Mesothelial cell of epicardium (in vitro differentiated cells): Measurements from ENCODE around the gene RBM45. TPM values are rescaled to one million over a fixed set of nuclear protein-coding genes. Genes with fewer than 3 reads are reported as not detected.

Experiments used
- DNase-seq, 2 experiments: peaks; one replicate each; pipeline ENCODE4 v3.0.0; 2021; ENCODE audit warnings: low spot score in 2 of 2; ENCODE audit not compliant: unreplicated experiment in 2 of 2
- H3K27ac Mint-ChIP-seq: 2 replicates; pipeline ENCODE4 v1.8.0; 2021; ENCODE audit warnings: mixed read lengths
- H3K27me3 Mint-ChIP-seq: 2 replicates; pipeline ENCODE4 v1.8.0; 2021; ENCODE audit warnings: low read depth, mixed read lengths
- H3K36me3 Mint-ChIP-seq: 2 replicates; pipeline ENCODE4 v1.8.0; 2021; ENCODE audit warnings: mixed read lengths
- H3K4me1 Mint-ChIP-seq: 2 replicates; pipeline ENCODE4 v1.8.0; 2021; ENCODE audit warnings: mixed read lengths
- H3K4me3 Mint-ChIP-seq: 2 replicates; pipeline ENCODE4 v1.8.0; 2021; ENCODE audit warnings: mild to moderate bottlenecking, moderate library complexity, mixed read lengths
- H3K9me3 Mint-ChIP-seq: 2 replicates; pipeline ENCODE4 v1.8.0; 2021; ENCODE audit warnings: mixed read lengths
- CTCF ChIP-seq: fragments of 200-600 bp; sonication (generic); IDR thresholded peaks from one replicate; pipeline ENCODE4 v1.5.0; 2021; ENCODE audit warnings: antibody characterized with exemption; ENCODE audit not compliant: unreplicated experiment
- total RNA-seq: library from RNA; stranded (reverse); gene quantifications from 3 replicates; pipeline ENCODE4 v1.2.1, GENCODE V29; 2021

RBM45 gene
- total RNA-seq, 1 donor from 2014 or later: 12.8 TPM

GRCh38 chr2:178101321-178102079 is 10.7 kb upstream of the RBM45 start:
- H3K27ac Mint-ChIP-seq: no peak overlapping the region
- DNase-seq: no peak
- H3K9me3 Mint-ChIP-seq: peaks cover 1% of the 10 kb centered on the region
- H3K36me3 Mint-ChIP-seq: no peaks in the 10 kb centered on the region
- no peak overlapping the region for H3K4me3 Mint-ChIP-seq
- no peaks in the 10 kb centered on the region for H3K4me1 Mint-ChIP-seq
- no peak for TF ChIP-seq CTCF
- H3K27me3 Mint-ChIP-seq: no peaks in the 10 kb centered on the region

- no peak for TF ChIP-seq CTCF
- DNase-seq: no peak
- Mint-ChIP-seq H3K9me3 (no peaks in the 10 kb centered on the region), H3K36me3 (no peaks in the 10 kb centered on the region), H3K27me3 (peaks cover 2% of the 10 kb centered on the region), H3K4me1 (peaks cover 2% of the 10 kb centered on the region), H3K27ac (no peak overlapping the region), H3K4me3 (no peak overlapping the region)
These were observed 6.7 kb upstream of the RBM45 start for GRCh38 chr2:178105566-178105965.

GRCh38 chr2:178106053-178106452 is 6.2 kb upstream of the RBM45 start:
- TF ChIP-seq CTCF: no peak
- Mint-ChIP-seq H3K27ac (no peak overlapping the region), H3K27me3 (peaks cover 2% of the 10 kb centered on the region), H3K9me3 (no peaks in the 10 kb centered on the region), H3K36me3 (no peaks in the 10 kb centered on the region), H3K4me1 (peaks cover 2% of the 10 kb centered on the region), H3K4me3 (no peak overlapping the region)
- DNase-seq: no peak

- peaks cover 5% of the 10 kb centered on the region for H3K4me1 Mint-ChIP-seq
- peaks cover 2% of the 10 kb centered on the region for H3K27me3 Mint-ChIP-seq
- H3K36me3 Mint-ChIP-seq: no peaks in the 10 kb centered on the region
- no peak for TF ChIP-seq CTCF
- H3K9me3 Mint-ChIP-seq: no peaks in the 10 kb centered on the region
- no peak for DNase-seq
- no peak overlapping the region for H3K27ac Mint-ChIP-seq
- no peak overlapping the region for H3K4me3 Mint-ChIP-seq
These were observed 4.1 kb upstream of the RBM45 start for GRCh38 chr2:178108176-178108575.

GRCh38 chr2:178109813-178110212 is 2.4 kb upstream of the RBM45 start:
- Mint-ChIP-seq H3K4me3 (no peak overlapping the region), H3K27ac (no peak overlapping the region), H3K4me1 (peaks cover 9% of the 10 kb centered on the region), H3K9me3 (no peaks in the 10 kb centered on the region), H3K36me3 (no peaks in the 10 kb centered on the region), H3K27me3 (peaks cover 2% of the 10 kb centered on the region)
- TF ChIP-seq CTCF: peak; percentile 50
- DNase-seq: no peak

GRCh38 chr2:178110681-178111080 is 1.6 kb upstream of the RBM45 start:
- no peaks in the 10 kb centered on the region for H3K9me3 Mint-ChIP-seq

More at GRCh38 chr2:178110681-178111080, 1.6 kb upstream of the RBM45 start:
- Mint-ChIP-seq H3K4me3 (no peak overlapping the region), H3K4me1 (peaks cover 9% of the 10 kb centered on the region), H3K27me3 (peaks cover 2% of the 10 kb centered on the region), H3K36me3 (no peaks in the 10 kb centered on the region), H3K27ac (no peak overlapping the region)
- no peak for DNase-seq
- TF ChIP-seq CTCF: no peak
